NCI-H1436 treated with DMSO at 0.1 percent for 48 hours (cell line): ENCODE data around the gene CDC25B.
A peak's percentile ranks its signal among the peaks of the same experiment; 100 is the strongest.
"Not testable (repeated sequence)": the region's sequence is repeated elsewhere in the genome, so short reads cannot be mapped to it uniquely, and the experiment has no call there.

Experiments
- DNase-seq: peaks from one replicate; lab custom pipeline; 2025; lab: John Stamatoyannopoulos, UW

CDC25B gene

GRCh38 chr20:3829891-3830290 lies 33.8 kb downstream of the CDC25B start:
- DNase-seq = not testable (repeated sequence)

- no peak for DNase-seq
These were observed 40.0 kb downstream of the CDC25B start for GRCh38 chr20:3836132-3836531.

DNA sequence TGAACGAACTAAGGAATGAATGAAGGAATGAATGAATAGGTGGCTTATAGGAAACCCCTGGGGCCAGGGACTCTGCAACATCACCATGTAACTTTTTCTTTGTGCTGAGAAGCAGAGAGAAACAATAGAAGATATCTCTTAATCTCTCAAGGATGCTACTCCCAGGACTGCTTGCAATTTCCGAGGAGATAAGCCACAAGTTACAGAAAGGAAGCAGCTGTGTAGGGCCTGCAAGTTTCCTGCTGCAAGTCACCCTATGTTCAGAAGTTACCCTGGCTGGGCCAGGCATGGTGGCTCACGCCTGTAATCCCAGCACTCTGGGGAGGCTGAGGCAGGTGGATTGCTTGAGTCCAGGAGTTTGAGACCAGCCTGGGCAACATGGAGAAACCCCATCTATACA lies 43.2 kb downstream of the CDC25B start:
- DNase-seq = no peak

- not testable (repeated sequence) for DNase-seq
These were observed 44.1 kb downstream of the CDC25B start for GRCh38 chr20:3840201-3840600.

GRCh38 chr20:3842348-3842930 lies 46.3 kb downstream of the CDC25B start:
- DNase-seq = no peak

GRCh38 chr20:3843490-3843889 lies 47.4 kb downstream of the CDC25B start:
- DNase-seq = no peak

DNA sequence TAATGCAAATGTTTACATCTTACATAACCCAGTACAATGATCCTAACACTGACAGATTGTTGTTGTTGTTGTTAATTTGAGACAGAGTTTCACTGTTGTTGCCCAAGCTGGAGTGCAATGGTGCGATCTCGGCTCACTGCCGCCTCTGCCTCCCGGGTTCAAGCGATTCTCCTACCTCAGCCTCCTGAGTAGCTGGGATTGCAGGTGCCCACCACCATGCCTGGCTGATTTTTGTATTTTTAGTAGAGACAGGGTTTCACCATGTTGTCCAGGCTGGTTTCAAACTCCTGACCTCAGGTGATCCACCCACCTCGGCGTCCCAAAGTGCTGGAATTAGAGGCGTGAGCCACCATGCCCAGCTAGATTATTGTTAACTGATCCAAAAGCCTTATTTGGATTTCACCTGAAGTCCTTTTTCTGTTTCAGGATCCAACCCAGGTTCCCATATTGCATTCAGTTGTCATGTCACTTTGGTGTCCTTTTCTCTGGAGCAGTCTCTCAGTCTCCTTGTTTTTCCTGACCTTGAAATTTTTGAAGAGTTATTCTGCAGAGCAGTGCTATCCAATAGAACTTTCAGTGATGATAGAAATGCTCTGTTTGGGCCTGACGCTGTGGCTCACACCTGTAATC lies 48.0 kb downstream of the CDC25B start:
- DNase-seq = not testable (repeated sequence)

DNA sequence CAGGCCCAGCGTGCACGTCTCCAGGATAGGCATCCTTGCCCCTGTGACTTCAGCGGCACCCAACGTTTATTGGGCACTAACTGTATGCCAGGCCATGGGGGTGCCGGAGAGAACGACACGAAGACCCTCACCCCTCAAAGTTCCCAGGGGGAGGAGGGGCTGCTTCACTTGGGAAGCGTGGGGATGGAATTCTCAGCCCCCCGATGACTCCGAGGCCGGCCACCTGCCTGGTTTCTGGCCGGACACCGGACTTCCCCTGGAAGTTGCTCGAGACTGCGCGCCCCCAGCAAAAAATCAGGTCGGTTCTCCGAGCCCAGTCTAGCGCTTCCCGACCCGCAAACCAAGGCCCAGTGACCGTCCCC lies 50.2 kb downstream of the CDC25B start:
- no peak for DNase-seq

DNA sequence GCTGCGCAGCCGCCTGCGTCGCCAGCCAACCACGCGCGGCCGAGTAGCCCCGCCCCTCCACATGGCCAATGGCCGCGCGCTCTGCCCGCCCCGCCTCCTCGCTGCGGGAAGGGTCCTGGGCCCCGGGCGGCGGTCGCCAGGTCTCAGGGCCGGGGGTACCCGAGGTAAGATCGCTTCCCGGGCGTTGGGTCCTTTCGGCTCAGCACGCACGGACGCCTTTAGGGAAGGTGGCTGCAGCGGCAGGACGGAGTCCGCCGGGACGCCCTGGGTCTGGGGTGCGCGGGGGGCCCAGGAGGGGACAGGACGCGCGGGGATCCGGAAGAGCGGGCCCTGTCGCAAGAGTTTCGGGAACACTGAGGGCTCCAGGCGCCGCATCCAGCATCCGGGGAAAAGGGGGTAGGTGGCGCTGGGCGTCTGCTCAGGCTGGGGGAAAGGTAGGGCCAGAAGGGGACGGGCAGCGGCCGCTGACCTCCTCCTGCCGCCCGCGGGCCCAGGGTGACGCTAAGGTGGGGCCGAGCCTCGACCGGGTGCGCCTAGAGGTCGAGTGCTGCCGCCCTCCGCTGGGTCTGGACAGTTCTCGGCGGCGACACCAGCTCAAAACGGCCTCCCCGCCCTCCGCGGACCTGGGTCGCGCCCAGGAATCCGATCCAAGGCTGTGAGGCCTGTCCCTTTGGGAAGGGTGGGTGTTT lies 50.8 kb downstream of the CDC25B start, which contains the start of gene MAVS:
MAVS (plus strand) TSS at position 95 of the 689 bp plus-strand sequence. CDS start 7,791 bp downstream, outside the sequence.
- peak; percentile 24 for DNase-seq

DNA sequence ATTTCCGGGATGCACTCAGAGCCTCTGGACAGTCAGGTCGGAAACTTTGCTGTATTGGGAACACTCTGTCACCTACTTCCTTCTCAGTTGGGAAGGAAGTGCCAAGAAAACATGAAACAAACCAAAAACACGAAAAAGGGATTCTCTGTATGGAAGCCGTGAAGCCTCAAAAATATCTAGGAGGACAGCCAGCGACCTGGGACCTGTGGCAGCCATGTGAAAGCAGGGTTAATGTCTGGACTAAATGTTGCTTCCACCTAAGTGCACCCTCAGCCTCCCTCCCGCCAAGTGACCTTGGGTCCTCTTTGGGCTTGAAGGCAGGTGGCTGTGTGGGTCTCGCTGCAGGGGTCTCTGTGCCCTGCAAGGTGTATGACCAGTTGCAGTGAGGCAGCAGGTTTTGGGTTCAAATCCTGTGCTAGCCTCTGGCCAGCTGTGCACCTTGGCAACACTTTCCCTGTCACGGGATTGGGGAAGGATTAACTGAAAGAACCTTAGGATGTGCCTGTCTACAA lies 51.4 kb downstream of the CDC25B start:
- no peak for DNase-seq

- no peak for DNase-seq
These were observed 52.5 kb downstream of the CDC25B start for GRCh38 chr20:3848565-3848964.

DNA sequence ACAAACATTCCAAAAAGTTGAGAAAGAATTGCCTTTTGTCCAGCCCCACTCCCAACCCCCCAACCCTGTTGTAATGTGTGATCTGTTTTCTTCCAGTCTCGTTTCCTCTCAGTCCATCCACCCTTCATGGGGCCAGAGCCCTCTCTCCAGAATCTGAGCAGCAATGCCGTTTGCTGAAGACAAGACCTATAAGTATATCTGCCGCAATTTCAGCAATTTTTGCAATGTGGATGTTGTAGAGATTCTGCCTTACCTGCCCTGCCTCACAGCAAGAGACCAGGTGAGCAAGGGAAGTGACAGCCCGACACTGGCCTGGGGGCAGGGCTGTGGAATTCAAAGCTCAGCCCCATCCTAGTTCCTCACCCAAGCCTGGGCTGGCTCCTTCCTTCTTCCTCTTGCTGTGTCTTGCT lies 58.4 kb downstream of the CDC25B start:
- no peak for DNase-seq
